HG03571 (cell line): Measurements from ENCODE around the gene PWWP2B.

Experiments
- ATAC-seq: cut with Tn5 transposase; IDR thresholded peaks from one replicate; pipeline ENCODE4 v1.9.1; 2021; ENCODE audit not compliant: unreplicated experiment

PWWP2B gene

GRCh38 chr10:132417957-132418441 lies 21.0 kb downstream of the PWWP2B start:
- no peak for ATAC-seq

GRCh38 chr10:132418527-132419416 lies 21.8 kb downstream of the PWWP2B start:
- ATAC-seq: no peak

GRCh38 chr10:132419538-132420468 lies 22.8 kb downstream of the PWWP2B start:
- no peak for ATAC-seq

- no peak for ATAC-seq
These were observed 23.5 kb downstream of the PWWP2B start for GRCh38 chr10:132420469-132420980.

GRCh38 chr10:132420981-132421846 lies 24.2 kb downstream of the PWWP2B start:
- ATAC-seq: peak; percentile 38

GRCh38 chr10:132421847-132422751 lies 25.1 kb downstream of the PWWP2B start:
- no peak for ATAC-seq

GRCh38 chr10:132422903-132423825 lies 26.2 kb downstream of the PWWP2B start:
- ATAC-seq: no peak

- ATAC-seq: no peak
These were observed 27.2 kb downstream of the PWWP2B start for GRCh38 chr10:132423966-132424861.

GRCh38 chr10:132425029-132425756 lies 28.2 kb downstream of the PWWP2B start:
- ATAC-seq: no peak

GRCh38 chr10:132425757-132426155 lies 28.8 kb downstream of the PWWP2B start:
- no peak for ATAC-seq

- no peak for ATAC-seq
These were observed 30.2 kb downstream of the PWWP2B start for GRCh38 chr10:132427006-132427771.

GRCh38 chr10:132427939-132428367 lies 31.0 kb downstream of the PWWP2B start:
- ATAC-seq: no peak

GRCh38 chr10:132428486-132428995 lies 31.5 kb downstream of the PWWP2B start:
- no peak for ATAC-seq

- no peak for ATAC-seq
These were observed 32.6 kb downstream of the PWWP2B start for GRCh38 chr10:132429281-132430230.
